ENCODE results near the gene LBHD2. TPM values are rescaled to one million over a fixed set of nuclear protein-coding genes. Genes with fewer than 3 reads are reported as not detected.

Gene LBHD2
- total RNA-seq, 1 donor from 2014 or later = not detected

GRCh38 chr14:103136388-103137271, 52.6 kb downstream of the LBHD2 start:
- intact Hi-C loops (cut with micrococcal nuclease) = no loop called here
- DNase-seq (peak; percentile 66), ATAC-seq (peak; percentile 52)

- intact Hi-C loops (cut with micrococcal nuclease) = no loop called here
- ATAC-seq (peak; percentile 17), DNase-seq (no peak)
Observed at GRCh38 chr14:103137689-103138300, 53.8 kb downstream of the LBHD2 start.

GRCh38 chr14:103138301-103139131, 54.5 kb downstream of the LBHD2 start:
- intact Hi-C loops (cut with micrococcal nuclease) = no loop called here
- DNase-seq = peak; percentile 65
- ATAC-seq = peak; percentile 46

- no peak for DNase-seq
- intact Hi-C loops (cut with micrococcal nuclease) = no loop called here
- no peak for ATAC-seq
Observed at GRCh38 chr14:103139132-103140025, 55.4 kb downstream of the LBHD2 start.

Other genes with a start within 250 kb of the LBHD2 start
- gene AMN, start 161.5 kb upstream of the LBHD2 start, total RNA-seq = not detected
- gene CDC42BPB, start 26.7 kb upstream of the LBHD2 start, total RNA-seq = 75.1 TPM
- gene EXOC3L4, start 10.5 kb downstream of the LBHD2 start, total RNA-seq = 0.42 TPM
- 50.5 TPM for gene TNFAIP2, start 39.3 kb downstream of the LBHD2 start, total RNA-seq

All from left ventricle myocardium superior (tissue), 1 donor.